ENCODE data around the gene PAX7.
"Not testable (repeated sequence)": the region's sequence is repeated elsewhere in the genome, so short reads cannot be mapped to it uniquely, and the experiment has no call there.

DNA sequence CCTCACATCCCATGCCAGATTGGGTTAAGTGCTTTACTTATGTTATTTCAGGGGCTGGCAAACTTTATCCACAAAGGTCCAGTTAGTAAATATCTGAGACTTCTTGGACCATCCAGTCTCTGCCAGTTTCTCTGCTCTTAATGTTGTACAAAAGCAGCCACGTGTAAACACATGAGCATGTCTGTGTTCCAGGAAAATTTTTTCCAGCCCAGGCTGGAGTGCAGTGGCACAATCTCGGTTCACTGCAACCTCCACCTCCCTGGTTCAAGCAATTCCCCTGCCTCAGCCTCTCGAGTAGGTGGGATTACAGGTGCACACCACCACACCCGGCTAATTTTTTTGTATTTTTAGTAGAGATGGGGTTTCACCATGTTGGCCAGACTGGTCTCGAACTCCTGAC lies 136.9 kb downstream of the PAX7 start:
- TF ChIP-seq CTCF (conservative IDR thresholded peaks at IDR 0.05 in 1 of 2, IDR thresholded peaks at IDR 0.05 in 1 of 2; ENCODE audit: extremely low read depth in 1 of 2, insufficient read depth in 1 of 2, low read depth in 1 of 2, low read length in 2 of 2); EZH2 (IDR thresholded peaks at IDR 0.05; ENCODE audit: borderline replicate concordance, low read length): not testable (repeated sequence)

Data from mammary epithelial cell (primary cell).